ENCODE data around the gene C8G. TPM values are rescaled to one million over a fixed set of nuclear protein-coding genes. Genes with fewer than 3 reads are reported as not detected.

Gene C8G
- polyA plus RNA-seq, 1 donor from 2014 or later: not detected

- H4K20me1 ChIP-seq (ENCODE audit: insufficient read depth): no peaks in the 10 kb centered on the region
- no peak overlapping the region for H3K4me2 ChIP-seq (ENCODE audit: low read length)
- no peaks in the 10 kb centered on the region for H3K79me2 ChIP-seq (replicated peaks; ENCODE audit: insufficient read depth, low read length)
- H3K36me3 ChIP-seq (ENCODE audit: insufficient read depth, low read length): no peaks in the 10 kb centered on the region
- TF ChIP-seq EP300 (conservative IDR thresholded peaks at IDR 0.05; ENCODE audit: poor library complexity, severe bottlenecking) (no peak), CTCF (IDR thresholded peaks at IDR 0.05; ENCODE audit: poor library complexity, severe bottlenecking) (no peak), RAD21 (conservative IDR thresholded peaks at IDR 0.05) (no peak), REST (IDR thresholded peaks at IDR 0.05; ENCODE audit: borderline replicate concordance) (no peak), EZH2 (IDR thresholded peaks at IDR 0.05; ENCODE audit: borderline replicate concordance, insufficient read depth, low read length, poor library complexity, severe bottlenecking) (no peak), TAF1 (IDR thresholded peaks at IDR 0.05; ENCODE audit: low read depth) (no peak), POLR2AphosphoS5 (IDR thresholded peaks at IDR 0.05) (no peak), MXI1 (conservative IDR thresholded peaks at IDR 0.05; ENCODE audit: poor library complexity, severe bottlenecking) (no peak), SMC3 (conservative IDR thresholded peaks at IDR 0.05; ENCODE audit: poor library complexity) (no peak)
- no peaks in the 10 kb centered on the region for H3K27me3 ChIP-seq (ENCODE audit: insufficient read depth, low read depth, low read length)
- no peak overlapping the region for H2AFZ ChIP-seq (ENCODE audit: low read depth, low read length)
- no peaks in the 10 kb centered on the region for H3K9me3 ChIP-seq (ENCODE audit: low read length)
- no peaks in the 10 kb centered on the region for H3F3A ChIP-seq (ENCODE audit: insufficient read depth, low read length, poor library complexity, severe bottlenecking)
- H3K9ac ChIP-seq (ENCODE audit: low read length): no peak overlapping the region
- H3K4me3 ChIP-seq (ENCODE audit: low read length): no peak overlapping the region
- no peak overlapping the region for H3K27ac ChIP-seq (ENCODE audit: low read length)
- no peaks in the 10 kb centered on the region for H3K9me2 ChIP-seq (ENCODE audit: insufficient read depth, low read length)
Observed at GRCh38 chr9:136958473-136958872, 13.4 kb downstream of the C8G start.

GRCh38 chr9:136958898-136959850 lies 14.1 kb downstream of the C8G start:
- no peaks in the 10 kb centered on the region for H3F3A ChIP-seq (ENCODE audit: insufficient read depth, low read length, poor library complexity, severe bottlenecking)
- no peak overlapping the region for H3K4me2 ChIP-seq (ENCODE audit: low read length)
- H3K27ac ChIP-seq (ENCODE audit: low read length): no peak overlapping the region
- no peak overlapping the region for H3K9ac ChIP-seq (ENCODE audit: low read length)
- no peak overlapping the region for H3K4me3 ChIP-seq (ENCODE audit: low read length)
- H3K27me3 ChIP-seq (ENCODE audit: insufficient read depth, low read depth, low read length): no peaks in the 10 kb centered on the region
- no peaks in the 10 kb centered on the region for H3K9me2 ChIP-seq (ENCODE audit: insufficient read depth, low read length)
- H3K36me3 ChIP-seq (ENCODE audit: insufficient read depth, low read length): no peaks in the 10 kb centered on the region
- H2AFZ ChIP-seq (ENCODE audit: low read depth, low read length): no peak overlapping the region
- no peaks in the 10 kb centered on the region for H3K79me2 ChIP-seq (replicated peaks; ENCODE audit: insufficient read depth, low read length)
- TF ChIP-seq EP300 (conservative IDR thresholded peaks at IDR 0.05; ENCODE audit: poor library complexity, severe bottlenecking) (no peak), RAD21 (conservative IDR thresholded peaks at IDR 0.05) (no peak), SMC3 (conservative IDR thresholded peaks at IDR 0.05; ENCODE audit: poor library complexity) (no peak), TAF1 (IDR thresholded peaks at IDR 0.05; ENCODE audit: low read depth) (no peak), MXI1 (conservative IDR thresholded peaks at IDR 0.05; ENCODE audit: poor library complexity, severe bottlenecking) (no peak), EZH2 (IDR thresholded peaks at IDR 0.05; ENCODE audit: borderline replicate concordance, insufficient read depth, low read length, poor library complexity, severe bottlenecking) (no peak), REST (IDR thresholded peaks at IDR 0.05; ENCODE audit: borderline replicate concordance) (no peak), CTCF (IDR thresholded peaks at IDR 0.05; ENCODE audit: poor library complexity, severe bottlenecking) (no peak), POLR2AphosphoS5 (IDR thresholded peaks at IDR 0.05) (no peak)
- no peaks in the 10 kb centered on the region for H3K9me3 ChIP-seq (ENCODE audit: low read length)
- H4K20me1 ChIP-seq (ENCODE audit: insufficient read depth): no peaks in the 10 kb centered on the region
